Mesodermal cell (in vitro differentiated cells): Measurements from ENCODE around the gene PERCC1.
"Not testable (repeated sequence)": the region's sequence is repeated elsewhere in the genome, so short reads cannot be mapped to it uniquely, and the experiment has no call there.

Experiments
- H3K27ac ChIP-seq: 2 replicates; pipeline ENCODE4 v1.7.0; 2013; ENCODE audit warnings: mild to moderate bottlenecking, low read depth, low read length, moderate library complexity; ENCODE audit not compliant: severe bottlenecking
- H3K36me3 ChIP-seq: 2 replicates; pipeline ENCODE4 v1.7.1; 2013; ENCODE audit warnings: mild to moderate bottlenecking, low read length, moderate library complexity; ENCODE audit not compliant: control insufficient read depth, insufficient read depth
- H3K4me1 ChIP-seq: one replicate; pipeline ENCODE4 v1.7.1; 2013; ENCODE audit warnings: mild to moderate bottlenecking, low read length; ENCODE audit not compliant: insufficient read depth, control insufficient read depth, poor library complexity, severe bottlenecking
- H3K4me3 ChIP-seq: 2 replicates; pipeline ENCODE4 v1.7.0; 2013; ENCODE audit warnings: low read length, control low read depth, mild to moderate bottlenecking; ENCODE audit not compliant: insufficient read depth, poor library complexity, severe bottlenecking; ENCODE audit errors: extremely low read depth
- H3K9me3 ChIP-seq: 2 replicates; pipeline ENCODE4 v1.7.1; 2013; ENCODE audit warnings: mild to moderate bottlenecking, low read length, moderate library complexity; ENCODE audit not compliant: control insufficient read depth
- WGBS, 2 experiments: methylation state at CpG; one replicate each; pipeline ENCODE4 v1.1.5; 2013; ENCODE audit warnings: missing lambda C conversion rate in 2 of 2; ENCODE audit not compliant: insufficient coverage in 2 of 2; 5-methylcytosine and 5-hydroxymethylcytosine counted together

The PERCC1 gene

GRCh38 chr16:1434644-1435592 lies 4.0 kb downstream of the PERCC1 start:
- no peak overlapping the region for H3K27ac ChIP-seq
- 94 to 96% methylated on average over 37 to 40 of the region's 40 CpGs for WGBS, 2 experiments
- H3K4me1 ChIP-seq = no peaks in the 10 kb centered on the region
- H3K36me3 ChIP-seq = no peaks in the 10 kb centered on the region
- no peaks in the 10 kb centered on the region for H3K9me3 ChIP-seq
- no peak overlapping the region for H3K4me3 ChIP-seq

- H3K9me3 ChIP-seq = no peaks in the 10 kb centered on the region
- H3K36me3 ChIP-seq = no peaks in the 10 kb centered on the region
- WGBS, 2 experiments = 83 to 85% methylated on average over 19 to 25 of the region's 32 CpGs
- H3K27ac ChIP-seq = no peak overlapping the region
- H3K4me3 ChIP-seq = no peak overlapping the region
- H3K4me1 ChIP-seq = no peaks in the 10 kb centered on the region
Measured at GRCh38 chr16:1435921-1436697, 5.2 kb downstream of the PERCC1 start.

GRCh38 chr16:1436731-1437355 lies 6.0 kb downstream of the PERCC1 start:
- 92 to 93% methylated on average over 41 of the region's 47 CpGs for WGBS, 2 experiments
- no peak overlapping the region for H3K27ac ChIP-seq

GRCh38 chr16:1437606-1438005 lies 6.7 kb downstream of the PERCC1 start:
- Histone ChIP-seq H3K4me3 (no peak overlapping the region), H3K9me3 (no peaks in the 10 kb centered on the region), H3K4me1 (no peaks in the 10 kb centered on the region), H3K27ac (no peak overlapping the region), H3K36me3 (no peaks in the 10 kb centered on the region)
- 94 to 96% methylated on average over 14 to 19 of the region's 22 CpGs for WGBS, 2 experiments

More at GRCh38 chr16:1436731-1437355, 6.0 kb downstream of the PERCC1 start:
- Histone ChIP-seq H3K4me1 (no peaks in the 10 kb centered on the region), H3K36me3 (no peaks in the 10 kb centered on the region), H3K4me3 (no peak overlapping the region), H3K9me3 (no peaks in the 10 kb centered on the region)

GRCh38 chr16:1438229-1439057 lies 7.6 kb downstream of the PERCC1 start:
- H3K36me3 ChIP-seq = no peaks in the 10 kb centered on the region
- H3K4me1 ChIP-seq = no peaks in the 10 kb centered on the region
- WGBS, 2 experiments = 94% methylated on average over 24 to 35 of the region's 35 CpGs
- no peak overlapping the region for H3K27ac ChIP-seq
- no peaks in the 10 kb centered on the region for H3K9me3 ChIP-seq
- no peak overlapping the region for H3K4me3 ChIP-seq

GRCh38 chr16:1439058-1439698 lies 8.3 kb downstream of the PERCC1 start:
- Histone ChIP-seq H3K36me3 (no peaks in the 10 kb centered on the region), H3K4me3 (no peak overlapping the region), H3K4me1 (no peaks in the 10 kb centered on the region), H3K27ac (no peak overlapping the region), H3K9me3 (no peaks in the 10 kb centered on the region)
- 95 to 96% methylated on average over 16 to 19 of the region's 27 CpGs for WGBS, 2 experiments

GRCh38 chr16:1439699-1440074 lies 8.8 kb downstream of the PERCC1 start:
- H3K4me1 ChIP-seq, H3K27ac ChIP-seq, H3K9me3 ChIP-seq, H3K4me3 ChIP-seq, H3K36me3 ChIP-seq: not testable (repeated sequence)
- WGBS, 2 experiments = 98 to 100% methylated on average over 3 to 4 of the region's 4 CpGs

- Histone ChIP-seq H3K27ac (no peak overlapping the region), H3K4me3 (no peak overlapping the region), H3K4me1 (no peaks in the 10 kb centered on the region), H3K36me3 (no peaks in the 10 kb centered on the region), H3K9me3 (no peaks in the 10 kb centered on the region)
- WGBS, 2 experiments = 86 to 87% methylated on average over 21 to 22 of the region's 22 CpGs
Measured at GRCh38 chr16:1441391-1441829, 10.5 kb downstream of the PERCC1 start.

GRCh38 chr16:1442697-1443096 lies 11.8 kb downstream of the PERCC1 start:
- 90 to 93% methylated on average over 19 to 24 of the region's 24 CpGs for whole genome bisulfite sequencing, 2 experiments
- H3K27ac ChIP-seq = no peak overlapping the region
- H3K36me3 ChIP-seq = no peaks in the 10 kb centered on the region

More at GRCh38 chr16:1442697-1443096, 11.8 kb downstream of the PERCC1 start:
- H3K4me3 ChIP-seq = no peak overlapping the region
- no peaks in the 10 kb centered on the region for H3K9me3 ChIP-seq
- H3K4me1 ChIP-seq = no peaks in the 10 kb centered on the region
